Psoas muscle (tissue), 8 donors: ENCODE measurements around the gene CACNB2. TPM values are rescaled to one million over a fixed set of nuclear protein-coding genes. Genes with fewer than 3 reads are reported as not detected.
"Not testable (repeated sequence)": the region's sequence is repeated elsewhere in the genome, so short reads cannot be mapped to it uniquely, and the experiment has no call there.

Experiments
- ATAC-seq, 4 donors: fragments of 200-7000 bp; cut with Tn5 transposase; one replicate each; pipeline ENCODE4 v1.9.1; 2020; ENCODE audit warnings: moderate library complexity in 3 of 4, mild to moderate bottlenecking in 2 of 4
- DNase-seq, 2 donors: peaks; one replicate each; pipeline ENCODE4 v3.0.0-alpha.2; 2020
- H3K27ac ChIP-seq: fragments of 200-600 bp; one replicate; pipeline ENCODE4 v1.8.0; 2022
- H3K27me3 ChIP-seq, 3 donors: fragments of 200-600 bp in 1 of 3; one replicate each; pipeline versions ENCODE4 v1.6.1 to v1.8.0; 2013 to 2022; ENCODE audit warnings: low read length in 2 of 3, mild to moderate bottlenecking in 2 of 3, moderate library complexity in 1 of 3; ENCODE audit not compliant: insufficient read depth in 3 of 3
- H3K36me3 ChIP-seq, 2 donors: fragments of 200-600 bp in 1 of 2; one replicate each; pipeline versions ENCODE4 v1.6.1 to v1.8.0; 2013 to 2022; ENCODE audit warnings: low read depth in 1 of 2, mild to moderate bottlenecking in 1 of 2, moderate library complexity in 1 of 2; ENCODE audit not compliant: insufficient read depth in 1 of 2
- H3K4me1 ChIP-seq: fragments of 200-600 bp; one replicate; pipeline ENCODE4 v1.8.0; 2022
- H3K4me3 ChIP-seq: fragments of 200-600 bp; one replicate; pipeline ENCODE4 v1.8.0; 2022; ENCODE audit warnings: mild to moderate bottlenecking
- H3K9me3 ChIP-seq: fragments of 200-600 bp; one replicate; pipeline ENCODE4 v1.8.0; 2022
- CTCF ChIP-seq: fragments of 200-600 bp; IDR thresholded peaks from one replicate; pipeline ENCODE4 v1.8.0; 2022; ENCODE audit warnings: antibody characterized with exemption
- WGBS, 3 donors: extraction: QIAGEN DNeasy Blood & Tissue Kit; methylation state at CpG; one replicate each; pipeline versions ENCODE4 v1.1.6 to v1.1.7; 2013; 5-methylcytosine and 5-hydroxymethylcytosine counted together
- intact Hi-C, 2 donors: fragments of 100-400 bp; cut with DNase I; formaldehyde crosslinking; loops; one replicate each; pipeline versions ENCODE4 v1.11.0 to v1.14.2; 2022
- polyA plus RNA-seq, 3 donors: library from polyadenylated mRNA; stranded (reverse); fragments of 200-250 nt; gene quantifications; one replicate each; pipeline ENCODE4 v1.2.3, GENCODE V29; 2013
- total RNA-seq, 4 donors: library from RNA; stranded (reverse); fragmentation: NEBNext Ultra II Directional in 2 of 4; extraction: Animal tissue kit (Norgen Biotek cat#: 25700) in 2 of 4; gene quantifications; one replicate each; pipeline versions ENCODE4 v1.2.1 to v1.2.4, GENCODE V29; 2021 to 2023
- donor health status: healthy with polysubstance abuse.
- donor health status: DM: no; HTN: no; CAD: no; lungs with moderate emphysema.
- donor health status: Bipolar disorder and iron deficiency.
- donor health status: healthy.
- donor health status: DM: yes; HTN: yes; CAD: no.
- donor health status: DM: no; HTN: no; CAD: no.
- donor health status: DM: no; HTN: no; CAD: no.
- donor health status: DM: yes; HTN: yes; CAD: no.

CACNB2 gene
- total and polyA plus RNA-seq, 7 donors, result 0.20 to 0.71 (median 0.43) TPM

- H3K4me1 ChIP-seq, result no peaks in the 10 kb centered on the region
- H3K27ac ChIP-seq, result no peak overlapping the region
- H3K36me3 ChIP-seq, result no peaks in the 10 kb centered on the region
- intact Hi-C loops, result no loop called here
- 99% methylated on average over 3 of the region's 3 CpGs for WGBS, 3 donors
- DNase-seq (no peak), ATAC-seq (no peak)
- H3K27me3 ChIP-seq, result no peaks in the 10 kb centered on the region
- peaks cover 21% of the 10 kb centered on the region for H3K9me3 ChIP-seq
- no peak overlapping the region for H3K4me3 ChIP-seq
- no peak for TF ChIP-seq CTCF
Measured at GRCh38 chr10:18567343-18567856, 427.2 kb downstream of the CACNB2 start.

DNA sequence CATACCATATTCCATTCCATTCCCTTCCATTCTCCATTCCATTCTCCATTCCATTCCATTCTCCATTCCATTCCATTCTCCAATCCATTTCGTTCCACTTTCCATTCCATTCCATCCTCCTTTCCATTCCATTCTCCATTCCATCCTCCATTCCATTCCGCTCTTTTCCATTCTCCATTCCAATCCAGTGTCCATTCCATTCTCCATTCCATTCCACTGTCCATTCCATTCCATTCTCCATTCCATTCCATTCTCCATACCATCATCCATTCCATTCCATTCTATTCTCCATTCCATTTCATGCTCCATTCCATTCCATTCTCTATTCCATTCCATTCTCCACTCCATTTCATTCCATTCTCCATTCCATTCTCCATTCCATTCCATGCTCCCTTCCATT is 430.2 kb downstream of the CACNB2 start:
- H3K36me3 ChIP-seq, H3K27me3 ChIP-seq, H3K4me3 ChIP-seq, H3K9me3 ChIP-seq, H3K4me1 ChIP-seq, intact Hi-C loops, ATAC-seq, DNase-seq, H3K27ac ChIP-seq: not testable (repeated sequence)
- 96 to 99% (median 97%) methylated on average over 2 of the region's 2 CpGs for WGBS, 3 donors

DNA sequence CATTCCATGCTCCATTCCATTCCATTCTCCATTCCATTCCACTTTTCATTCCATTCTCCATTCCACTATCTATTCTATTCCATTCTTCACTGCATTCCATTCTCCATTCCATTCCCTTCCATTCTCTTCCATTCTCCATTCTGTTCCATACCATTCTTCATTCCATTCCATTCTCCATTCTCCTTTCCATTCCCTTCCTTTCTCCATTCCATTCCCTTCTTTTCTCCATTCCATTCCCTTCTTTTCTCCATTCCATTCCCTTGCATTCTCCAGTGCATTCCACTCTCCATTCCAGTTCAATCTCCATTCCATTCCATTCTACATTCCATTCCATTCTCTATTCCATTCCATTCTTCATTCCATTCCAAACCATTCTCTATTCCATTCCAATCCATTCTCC is 430.9 kb downstream of the CACNB2 start:
- intact Hi-C loops, result no loop called here
- no peak for TF ChIP-seq CTCF
- ATAC-seq (no peak), DNase-seq (no peak)
- H3K4me1 ChIP-seq, result no peaks in the 10 kb centered on the region
- no peak overlapping the region for H3K27ac ChIP-seq
- peaks cover 9% of the 10 kb centered on the region for H3K9me3 ChIP-seq
- H3K4me3 ChIP-seq, result no peak overlapping the region
- no peaks in the 10 kb centered on the region for H3K36me3 ChIP-seq
- no peaks in the 10 kb centered on the region for H3K27me3 ChIP-seq

GRCh38 chr10:18571780-18572179 is 431.6 kb downstream of the CACNB2 start:
- H3K4me3 ChIP-seq, result no peak overlapping the region
- peaks cover 4% of the 10 kb centered on the region for H3K9me3 ChIP-seq
- intact Hi-C loops, result no loop called here
- no peak overlapping the region for H3K27ac ChIP-seq
- TF ChIP-seq CTCF, result no peak
- no peaks in the 10 kb centered on the region for H3K36me3 ChIP-seq
- no peaks in the 10 kb centered on the region for H3K27me3 ChIP-seq
- no peak for DNase-seq
- WGBS, 3 donors, result 98 to 100% (median 99%) methylated on average over 1 of the region's 1 CpG
- ATAC-seq, result no peak
- H3K4me1 ChIP-seq, result no peaks in the 10 kb centered on the region

GRCh38 chr10:18572959-18573561 is 432.8 kb downstream of the CACNB2 start:
- H3K4me3 ChIP-seq, result no peak overlapping the region
- TF ChIP-seq CTCF, result no peak
- intact Hi-C loops, result no loop called here
- no peaks in the 10 kb centered on the region for H3K4me1 ChIP-seq
- H3K27me3 ChIP-seq, result no peaks in the 10 kb centered on the region
- no peaks in the 10 kb centered on the region for H3K36me3 ChIP-seq
- peaks cover 2% of the 10 kb centered on the region for H3K9me3 ChIP-seq
- no peak for ATAC-seq
- H3K27ac ChIP-seq, result no peak overlapping the region
- WGBS, 3 donors, result 85 to 93% (median 92%) methylated on average over 8 of the region's 8 CpGs
- DNase-seq, result no peak
